Mammary epithelial cell (primary cell): Measurements from ENCODE around the gene IFI6.

Experiments
- EZH2 ChIP-seq: IDR thresholded peaks from 2 replicates; pipeline ENCODE4 v1.6.1; 2012; ENCODE audit warnings: low read length, inconsistent platforms, borderline replicate concordance
- TF ChIP-seq, protein P1 (sequence below), 2 donors: IDR thresholded peaks in 1 of 2; conservative IDR thresholded peaks in 1 of 2; 2 replicates each; pipeline ENCODE4 v1.5.1; 2011 to 2012; ENCODE audit warnings: inconsistent platforms in 2 of 2, low read length in 2 of 2, mild to moderate bottlenecking in 2 of 2, control low read depth in 1 of 2, low read depth in 1 of 2; ENCODE audit not compliant: insufficient read depth in 1 of 2; ENCODE audit errors: extremely low read depth in 1 of 2

DNA sequence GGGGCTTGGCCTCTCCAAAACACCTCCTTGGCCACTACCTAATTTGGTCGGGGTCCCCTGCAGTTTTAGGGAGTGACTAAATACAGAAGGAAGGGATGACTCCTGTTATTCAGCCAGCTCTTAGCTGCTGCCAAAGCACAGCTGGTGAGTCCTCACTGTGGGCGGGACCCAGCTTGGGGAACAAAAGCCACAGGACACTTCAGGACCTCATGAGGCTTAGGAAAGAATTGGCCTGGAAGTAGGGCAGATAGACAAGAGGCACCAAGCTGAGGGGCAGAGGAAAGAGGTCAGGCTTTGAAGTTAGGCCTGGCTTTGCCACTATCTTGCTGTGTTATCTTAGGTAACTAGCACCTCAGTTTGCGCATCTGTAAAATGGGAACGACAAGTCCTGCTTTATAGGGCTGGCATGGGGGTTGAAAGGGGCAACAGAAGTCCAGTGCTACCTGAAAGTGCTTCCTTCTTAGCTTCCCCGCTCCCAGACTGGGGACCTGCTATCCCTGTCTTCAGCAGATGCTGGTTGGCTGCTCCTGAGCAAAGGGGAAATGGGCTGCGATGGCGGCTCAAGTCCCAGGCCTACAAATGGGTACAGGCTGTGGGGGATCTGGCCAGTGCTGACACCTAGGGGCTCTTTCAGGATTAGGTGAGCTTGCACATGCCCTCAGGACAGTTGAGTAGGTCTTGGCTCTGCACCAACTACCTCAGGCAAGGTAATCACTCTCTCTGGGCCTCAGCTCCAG lies 15.7 kb downstream of the IFI6 start:
- TF ChIP-seq, protein P1, sequence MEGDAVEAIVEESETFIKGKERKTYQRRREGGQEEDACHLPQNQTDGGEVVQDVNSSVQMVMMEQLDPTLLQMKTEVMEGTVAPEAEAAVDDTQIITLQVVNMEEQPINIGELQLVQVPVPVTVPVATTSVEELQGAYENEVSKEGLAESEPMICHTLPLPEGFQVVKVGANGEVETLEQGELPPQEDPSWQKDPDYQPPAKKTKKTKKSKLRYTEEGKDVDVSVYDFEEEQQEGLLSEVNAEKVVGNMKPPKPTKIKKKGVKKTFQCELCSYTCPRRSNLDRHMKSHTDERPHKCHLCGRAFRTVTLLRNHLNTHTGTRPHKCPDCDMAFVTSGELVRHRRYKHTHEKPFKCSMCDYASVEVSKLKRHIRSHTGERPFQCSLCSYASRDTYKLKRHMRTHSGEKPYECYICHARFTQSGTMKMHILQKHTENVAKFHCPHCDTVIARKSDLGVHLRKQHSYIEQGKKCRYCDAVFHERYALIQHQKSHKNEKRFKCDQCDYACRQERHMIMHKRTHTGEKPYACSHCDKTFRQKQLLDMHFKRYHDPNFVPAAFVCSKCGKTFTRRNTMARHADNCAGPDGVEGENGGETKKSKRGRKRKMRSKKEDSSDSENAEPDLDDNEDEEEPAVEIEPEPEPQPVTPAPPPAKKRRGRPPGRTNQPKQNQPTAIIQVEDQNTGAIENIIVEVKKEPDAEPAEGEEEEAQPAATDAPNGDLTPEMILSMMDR (conservative IDR thresholded peaks at IDR 0.05 in 1 of 2, IDR thresholded peaks at IDR 0.05 in 1 of 2; ENCODE audit: extremely low read depth in 1 of 2, insufficient read depth in 1 of 2, low read depth in 1 of 2, low read length in 2 of 2) = no peak
- TF ChIP-seq EZH2 = no peak
